OCI-LY3 (cell line): ENCODE results near the gene KRT85.

ENCODE experiments used
- H2AFZ ChIP-seq: fragments of 200-600, 300-600 bp; shearing (Covaris generic); 2 replicates; pipeline ENCODE4 v1.6.0; 2014; ENCODE audit warnings: antibody characterized with exemption, low read depth, low read length
- H3K27ac ChIP-seq: fragments of 200-600, 300-600 bp; sonication (generic); 2 replicates; pipeline ENCODE4 v1.5.1; 2014; ENCODE audit warnings: mild to moderate bottlenecking, low read length, moderate library complexity, mixed read lengths
- H3K27me3 ChIP-seq: fragments of 200-600, 300-600 bp; sonication (generic); 2 replicates; pipeline ENCODE4 v1.6.1; 2014; ENCODE audit warnings: low read depth, low read length, mixed read lengths
- H3K36me3 ChIP-seq: fragments of 200-600, 300-600 bp; sonication (generic); replicated peaks from 2 replicates; pipeline ENCODE3; 2014; ENCODE audit warnings: low read depth, low read length, mixed read lengths
- H3K4me1 ChIP-seq: fragments of 300-600, 200-600 bp; sonication (generic); 2 replicates; pipeline ENCODE4 v1.6.1; 2014; ENCODE audit warnings: low read length, mixed read lengths
- H3K4me2 ChIP-seq: fragments of 200-600, 300-600 bp; sonication (generic); 2 replicates; pipeline ENCODE4 v1.6.1; 2014; ENCODE audit warnings: low read length, mixed read lengths
- H3K4me3 ChIP-seq: fragments of 300-600, 200-600 bp; sonication (generic); 2 replicates; pipeline ENCODE4 v1.5.1; 2014; ENCODE audit warnings: antibody characterized with exemption, mild to moderate bottlenecking, low read length, moderate library complexity
- H3K79me2 ChIP-seq: fragments of 300-600, 200-600 bp; shearing (Covaris generic); 2 replicates; pipeline ENCODE4 v1.6.1; 2014; ENCODE audit warnings: mild to moderate bottlenecking, low read length, mixed read lengths
- H3K9ac ChIP-seq: fragments of 300-600, 200-600 bp; shearing (Covaris generic); 2 replicates; pipeline ENCODE4 v1.6.0; 2014; ENCODE audit warnings: mild to moderate bottlenecking, low read length, moderate library complexity
- H3K9me3 ChIP-seq: fragments of 200-600, 300-600 bp; shearing (Covaris generic); 2 replicates; pipeline ENCODE4 v1.6.1; 2014; ENCODE audit warnings: low read length, mixed read lengths; ENCODE audit not compliant: insufficient read depth
- H4K20me1 ChIP-seq: fragments of 200-600, 300-600 bp; sonication (generic); 2 replicates; pipeline ENCODE4 v1.6.1; 2016; ENCODE audit warnings: low read length, mixed read lengths; ENCODE audit not compliant: insufficient read depth
- CTCF ChIP-seq: fragments of 200-600, 300-600 bp; sonication (generic); IDR thresholded peaks from 2 replicates; pipeline ENCODE4 v1.5.1; 2014; ENCODE audit warnings: antibody characterized with exemption, low read length, low read depth
- EZH2phosphoT487 ChIP-seq: fragments of 200-600 bp; shearing (Covaris generic); IDR thresholded peaks from 2 replicates; pipeline ENCODE4 v1.6.1; 2018; ENCODE audit warnings: antibody characterized with exemption, mixed run types, low read depth

KRT85 gene

GRCh38 chr12:52323416-52324152 is 43.7 kb downstream of the KRT85 start:
- Histone ChIP-seq H3K79me2 (no peaks in the 10 kb centered on the region), H3K4me1 (peaks cover 15% of the 10 kb centered on the region), H3K9ac (no peak overlapping the region), H2AFZ (no peak overlapping the region), H3K4me2 (no peak overlapping the region), H3K9me3 (no peaks in the 10 kb centered on the region), H4K20me1 (no peaks in the 10 kb centered on the region), H3K27me3 (peaks cover 52% of the 10 kb centered on the region), H3K36me3 (no peaks in the 10 kb centered on the region), H3K4me3 (no peak overlapping the region), H3K27ac (no peak overlapping the region)
- TF ChIP-seq CTCF, result no peak
- TF ChIP-seq EZH2phosphoT487, result no peak

DNA sequence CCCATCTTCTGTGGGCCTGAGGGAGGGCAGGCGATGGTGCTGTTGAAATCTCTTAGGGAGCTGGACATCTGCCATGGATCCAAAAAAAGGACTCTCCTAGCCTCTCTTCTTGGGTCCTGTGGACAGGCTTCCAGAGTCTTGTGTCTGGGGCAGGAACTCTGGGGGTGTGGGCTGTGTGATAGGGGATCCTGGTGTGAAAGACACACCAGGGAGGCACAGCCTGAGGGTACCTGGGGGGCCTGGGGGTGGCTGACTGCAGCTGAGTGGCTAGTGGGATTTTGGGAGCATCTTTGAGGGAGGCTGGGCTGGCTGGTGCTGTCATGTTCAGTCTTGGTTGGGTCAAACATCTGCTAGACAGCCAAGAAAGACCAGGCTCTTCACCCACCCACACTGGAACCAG is 44.3 kb downstream of the KRT85 start:
- no peak overlapping the region for H3K27ac ChIP-seq
- no peak for TF ChIP-seq EZH2phosphoT487
- TF ChIP-seq CTCF, result no peak

GRCh38 chr12:52322069-52322468 is 45.2 kb downstream of the KRT85 start:
- TF ChIP-seq CTCF (no peak), EZH2phosphoT487 (no peak)
- Histone ChIP-seq H3K9ac (no peak overlapping the region), H2AFZ (no peak overlapping the region), H3K36me3 (no peaks in the 10 kb centered on the region), H3K4me1 (peaks cover 4% of the 10 kb centered on the region), H3K79me2 (no peaks in the 10 kb centered on the region), H4K20me1 (no peaks in the 10 kb centered on the region), H3K27ac (no peak overlapping the region), H3K27me3 (peaks cover 52% of the 10 kb centered on the region), H3K4me2 (no peak overlapping the region), H3K9me3 (no peaks in the 10 kb centered on the region), H3K4me3 (no peak overlapping the region)

More for the DNA sequence above, 44.3 kb downstream of the KRT85 start:
- no peak overlapping the region for H2AFZ ChIP-seq
- no peak overlapping the region for H3K4me2 ChIP-seq
- H4K20me1 ChIP-seq, result no peaks in the 10 kb centered on the region
- no peaks in the 10 kb centered on the region for H3K36me3 ChIP-seq
- no peaks in the 10 kb centered on the region for H3K9me3 ChIP-seq
- no peak overlapping the region for H3K9ac ChIP-seq
- no peaks in the 10 kb centered on the region for H3K79me2 ChIP-seq
- peaks cover 12% of the 10 kb centered on the region for H3K4me1 ChIP-seq
- H3K4me3 ChIP-seq, result no peak overlapping the region
- H3K27me3 ChIP-seq, result peaks cover 52% of the 10 kb centered on the region

GRCh38 chr12:52321418-52321817 is 45.9 kb downstream of the KRT85 start:
- TF ChIP-seq CTCF (no peak), EZH2phosphoT487 (no peak)
- Histone ChIP-seq H4K20me1 (no peaks in the 10 kb centered on the region), H2AFZ (no peak overlapping the region), H3K9ac (no peak overlapping the region), H3K9me3 (no peaks in the 10 kb centered on the region), H3K27me3 (peaks cover 52% of the 10 kb centered on the region), H3K4me2 (no peak overlapping the region), H3K36me3 (no peaks in the 10 kb centered on the region), H3K27ac (no peak overlapping the region), H3K79me2 (no peaks in the 10 kb centered on the region), H3K4me3 (no peak overlapping the region), H3K4me1 (no peaks in the 10 kb centered on the region)
